ENCODE results near the gene MICALL1. TPM values are rescaled to one million over a fixed set of nuclear protein-coding genes. Genes with fewer than 3 reads are reported as not detected.

MICALL1 gene
- total and polyA plus RNA-seq, 2 of the 13 experiments (the other 11 are each of a cell fraction or from before 2014, with no cell fraction given): 7.6 to 10.6 TPM

DNA sequence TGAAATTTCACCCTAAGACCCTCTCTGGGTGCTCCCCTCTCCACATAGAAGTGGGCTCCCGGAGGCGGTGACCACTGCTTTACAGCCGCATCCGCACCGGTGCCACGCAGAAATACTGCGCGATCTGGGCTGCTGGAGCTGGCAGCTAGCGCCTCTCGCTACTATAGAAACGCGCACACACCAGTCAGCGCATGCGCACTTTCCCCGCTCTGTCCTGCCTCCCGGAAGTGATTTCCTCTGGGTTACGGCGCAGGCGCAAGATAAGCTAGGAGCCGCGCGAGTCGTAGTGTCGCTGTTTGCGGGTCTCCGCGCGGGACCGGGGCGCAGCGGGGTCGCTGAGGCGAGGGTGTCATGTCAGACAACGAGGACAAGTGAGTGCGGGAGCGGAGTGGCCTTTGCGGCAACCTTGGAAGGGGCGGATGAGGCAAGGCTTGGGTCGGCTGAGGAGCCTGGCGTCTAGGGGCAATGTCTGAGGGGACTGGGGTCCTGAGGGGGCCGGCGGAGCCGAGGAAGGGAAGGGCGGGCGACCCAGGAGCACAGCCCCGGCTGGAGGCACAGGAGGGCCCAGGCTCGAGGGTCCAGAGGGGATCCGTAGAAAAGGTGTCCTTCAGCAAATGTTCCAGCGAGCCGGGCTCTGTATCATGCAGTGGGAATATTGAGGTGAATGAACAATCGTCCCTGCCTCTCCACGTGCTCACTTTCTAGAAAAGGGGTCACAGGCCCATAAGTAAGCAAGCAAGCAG, 47.5 kb downstream of the MICALL1 start, which contains the start of the genes C22orf23 and POLR2F (continued):
- TF ChIP-seq, protein P1, sequence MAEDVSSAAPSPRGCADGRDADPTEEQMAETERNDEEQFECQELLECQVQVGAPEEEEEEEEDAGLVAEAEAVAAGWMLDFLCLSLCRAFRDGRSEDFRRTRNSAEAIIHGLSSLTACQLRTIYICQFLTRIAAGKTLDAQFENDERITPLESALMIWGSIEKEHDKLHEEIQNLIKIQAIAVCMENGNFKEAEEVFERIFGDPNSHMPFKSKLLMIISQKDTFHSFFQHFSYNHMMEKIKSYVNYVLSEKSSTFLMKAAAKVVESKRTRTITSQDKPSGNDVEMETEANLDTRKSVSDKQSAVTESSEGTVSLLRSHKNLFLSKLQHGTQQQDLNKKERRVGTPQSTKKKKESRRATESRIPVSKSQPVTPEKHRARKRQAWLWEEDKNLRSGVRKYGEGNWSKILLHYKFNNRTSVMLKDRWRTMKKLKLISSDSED (CRISPR knock-in tag; IDR thresholded peaks at IDR 0.05): no peak
- TF ChIP-seq ZFY (CRISPR knock-in tag; IDR thresholded peaks at IDR 0.05): peak; percentile 58
- TF ChIP-seq, protein P2, sequence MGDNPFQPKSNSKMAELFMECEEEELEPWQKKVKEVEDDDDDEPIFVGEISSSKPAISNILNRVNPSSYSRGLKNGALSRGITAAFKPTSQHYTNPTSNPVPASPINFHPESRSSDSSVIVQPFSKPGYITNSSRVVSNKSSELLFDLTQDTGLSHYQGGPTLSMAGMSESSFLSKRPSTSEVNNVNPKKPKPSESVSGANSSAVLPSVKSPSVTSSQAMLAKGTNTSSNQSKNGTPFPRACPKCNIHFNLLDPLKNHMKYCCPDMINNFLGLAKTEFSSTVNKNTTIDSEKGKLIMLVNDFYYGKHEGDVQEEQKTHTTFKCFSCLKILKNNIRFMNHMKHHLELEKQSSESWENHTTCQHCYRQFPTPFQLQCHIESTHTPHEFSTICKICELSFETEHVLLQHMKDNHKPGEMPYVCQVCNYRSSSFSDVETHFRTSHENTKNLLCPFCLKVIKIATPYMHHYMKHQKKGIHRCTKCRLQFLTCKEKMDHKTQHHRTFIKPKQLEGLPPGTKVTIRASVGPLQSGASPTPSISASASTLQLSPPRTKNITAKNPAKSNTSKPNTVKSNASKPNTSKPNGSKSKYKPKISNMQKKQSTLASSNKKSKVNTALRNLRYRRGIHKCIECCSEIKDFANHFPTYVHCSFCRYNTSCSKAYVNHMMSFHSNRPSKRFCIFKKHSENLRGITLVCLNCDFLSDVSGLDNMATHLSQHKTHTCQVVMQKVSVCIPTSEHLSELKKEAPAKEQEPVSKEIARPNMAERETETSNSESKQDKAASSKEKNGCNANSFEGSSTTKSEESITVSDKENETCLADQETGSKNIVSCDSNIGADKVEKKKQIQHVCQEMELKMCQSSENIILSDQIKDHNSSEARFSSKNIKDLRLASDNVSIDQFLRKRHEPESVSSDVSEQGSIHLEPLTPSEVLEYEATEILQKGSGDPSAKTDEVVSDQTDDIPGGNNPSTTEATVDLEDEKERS (CRISPR knock-in tag; IDR thresholded peaks at IDR 0.05): peak; percentile 61; the same call in 1 of the 2 replicates
- TF ChIP-seq ZNF530 (CRISPR knock-in tag; IDR thresholded peaks at IDR 0.05; ENCODE audit: low read depth): no peak
- 0 out of 2 replicates have a peak, but pooled peaks have one; percentile 52 for TF ChIP-seq HOXA5 (CRISPR knock-in tag; IDR thresholded peaks at IDR 0.05)
- peak; percentile 78 for TF ChIP-seq IRF2 (CRISPR knock-in tag; IDR thresholded peaks at IDR 0.05)
- TF ChIP-seq ZNF138 (CRISPR knock-in tag; IDR thresholded peaks at IDR 0.05; ENCODE audit: low read depth): 0 out of 2 replicates have a peak, but pooled peaks have one; percentile 40
- 0 out of 2 replicates have a peak, but pooled peaks have one; percentile 44 for TF ChIP-seq ZNF790 (CRISPR knock-in tag; IDR thresholded peaks at IDR 0.05; ENCODE audit: borderline replicate concordance)
- TF ChIP-seq RCOR2 (CRISPR knock-in tag; IDR thresholded peaks at IDR 0.05): no peak
- TF ChIP-seq MIER3 (CRISPR knock-in tag; IDR thresholded peaks at IDR 0.05; ENCODE audit: borderline replicate concordance): peak; percentile 42; the same call in 1 of the 2 replicates
- no peak for TF ChIP-seq ZNF550 (CRISPR knock-in tag; IDR thresholded peaks at IDR 0.05; ENCODE audit: borderline replicate concordance)
- TF ChIP-seq, protein P3, sequence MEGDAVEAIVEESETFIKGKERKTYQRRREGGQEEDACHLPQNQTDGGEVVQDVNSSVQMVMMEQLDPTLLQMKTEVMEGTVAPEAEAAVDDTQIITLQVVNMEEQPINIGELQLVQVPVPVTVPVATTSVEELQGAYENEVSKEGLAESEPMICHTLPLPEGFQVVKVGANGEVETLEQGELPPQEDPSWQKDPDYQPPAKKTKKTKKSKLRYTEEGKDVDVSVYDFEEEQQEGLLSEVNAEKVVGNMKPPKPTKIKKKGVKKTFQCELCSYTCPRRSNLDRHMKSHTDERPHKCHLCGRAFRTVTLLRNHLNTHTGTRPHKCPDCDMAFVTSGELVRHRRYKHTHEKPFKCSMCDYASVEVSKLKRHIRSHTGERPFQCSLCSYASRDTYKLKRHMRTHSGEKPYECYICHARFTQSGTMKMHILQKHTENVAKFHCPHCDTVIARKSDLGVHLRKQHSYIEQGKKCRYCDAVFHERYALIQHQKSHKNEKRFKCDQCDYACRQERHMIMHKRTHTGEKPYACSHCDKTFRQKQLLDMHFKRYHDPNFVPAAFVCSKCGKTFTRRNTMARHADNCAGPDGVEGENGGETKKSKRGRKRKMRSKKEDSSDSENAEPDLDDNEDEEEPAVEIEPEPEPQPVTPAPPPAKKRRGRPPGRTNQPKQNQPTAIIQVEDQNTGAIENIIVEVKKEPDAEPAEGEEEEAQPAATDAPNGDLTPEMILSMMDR (CRISPR knock-in tag; IDR thresholded peaks at IDR 0.05): peak; percentile 43
- TF ChIP-seq ZNF350 (CRISPR knock-in tag; IDR thresholded peaks at IDR 0.05; ENCODE audit: borderline replicate concordance, low read depth): peak; percentile 59; the same call in 1 of the 2 replicates
- TF ChIP-seq TEAD3 (CRISPR knock-in tag; optimal IDR thresholded peaks at IDR 0.05; ENCODE audit: borderline replicate concordance): peak; percentile 26
- TF ChIP-seq, protein P4, sequence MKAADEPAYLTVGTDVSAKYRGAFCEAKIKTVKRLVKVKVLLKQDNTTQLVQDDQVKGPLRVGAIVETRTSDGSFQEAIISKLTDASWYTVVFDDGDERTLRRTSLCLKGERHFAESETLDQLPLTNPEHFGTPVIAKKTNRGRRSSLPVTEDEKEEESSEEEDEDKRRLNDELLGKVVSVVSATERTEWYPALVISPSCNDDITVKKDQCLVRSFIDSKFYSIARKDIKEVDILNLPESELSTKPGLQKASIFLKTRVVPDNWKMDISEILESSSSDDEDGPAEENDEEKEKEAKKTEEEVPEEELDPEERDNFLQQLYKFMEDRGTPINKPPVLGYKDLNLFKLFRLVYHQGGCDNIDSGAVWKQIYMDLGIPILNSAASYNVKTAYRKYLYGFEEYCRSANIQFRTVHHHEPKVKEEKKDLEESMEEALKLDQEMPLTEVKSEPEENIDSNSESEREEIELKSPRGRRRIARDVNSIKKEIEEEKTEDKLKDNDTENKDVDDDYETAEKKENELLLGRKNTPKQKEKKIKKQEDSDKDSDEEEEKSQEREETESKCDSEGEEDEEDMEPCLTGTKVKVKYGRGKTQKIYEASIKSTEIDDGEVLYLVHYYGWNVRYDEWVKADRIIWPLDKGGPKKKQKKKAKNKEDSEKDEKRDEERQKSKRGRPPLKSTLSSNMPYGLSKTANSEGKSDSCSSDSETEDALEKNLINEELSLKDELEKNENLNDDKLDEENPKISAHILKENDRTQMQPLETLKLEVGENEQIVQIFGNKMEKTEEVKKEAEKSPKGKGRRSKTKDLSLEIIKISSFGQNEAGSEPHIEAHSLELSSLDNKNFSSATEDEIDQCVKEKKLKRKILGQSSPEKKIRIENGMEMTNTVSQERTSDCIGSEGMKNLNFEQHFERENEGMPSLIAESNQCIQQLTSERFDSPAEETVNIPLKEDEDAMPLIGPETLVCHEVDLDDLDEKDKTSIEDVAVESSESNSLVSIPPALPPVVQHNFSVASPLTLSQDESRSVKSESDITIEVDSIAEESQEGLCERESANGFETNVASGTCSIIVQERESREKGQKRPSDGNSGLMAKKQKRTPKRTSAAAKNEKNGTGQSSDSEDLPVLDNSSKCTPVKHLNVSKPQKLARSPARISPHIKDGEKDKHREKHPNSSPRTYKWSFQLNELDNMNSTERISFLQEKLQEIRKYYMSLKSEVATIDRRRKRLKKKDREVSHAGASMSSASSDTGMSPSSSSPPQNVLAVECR (CRISPR knock-in tag; IDR thresholded peaks at IDR 0.05; ENCODE audit: borderline replicate concordance): peak; percentile 92
- TF ChIP-seq, protein P5, sequence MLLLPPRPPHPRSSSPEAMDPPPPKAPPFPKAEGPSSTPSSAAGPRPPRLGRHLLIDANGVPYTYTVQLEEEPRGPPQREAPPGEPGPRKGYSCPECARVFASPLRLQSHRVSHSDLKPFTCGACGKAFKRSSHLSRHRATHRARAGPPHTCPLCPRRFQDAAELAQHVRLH (CRISPR knock-in tag; IDR thresholded peaks at IDR 0.05; ENCODE audit: borderline replicate concordance, low read depth): 0 out of 2 replicates have a peak, but pooled peaks have one; percentile 72
- no peak for TF ChIP-seq HMG20A (CRISPR knock-in tag; IDR thresholded peaks at IDR 0.05; ENCODE audit: borderline replicate concordance)
- TF ChIP-seq HOXA3 (CRISPR knock-in tag; IDR thresholded peaks at IDR 0.05): peak; percentile 47; the same call in 1 of the 2 replicates
